K562 (cell line): ENCODE data around the gene INPP5D. TPM values are rescaled to one million over a fixed set of nuclear protein-coding genes. Genes with fewer than 3 reads are reported as not detected.

ENCODE experiments used
- ATAC-seq: fragments of 200-7000 bp; cut with Tn5 transposase; 3 replicates; pipeline ENCODE4 v1.9.1; 2020; ENCODE audit warnings: moderate library complexity
- BruUV-seq: library from RNA; stranded (reverse); fragments of 400-500 nt; replicated peaks from 2 replicates; lab custom pipeline; 2021; lab: Mats Ljungman, UMichigan
- CTCF ChIA-PET: fragments of 300-600 bp; formaldehyde crosslinking; extraction: SDS; loops from one replicate; lab custom pipeline; 2021; ENCODE audit warnings: low intra/inter-chr PET ratio; lab: Yijun Ruan, JAX
- POLR2A ChIA-PET: fragments of 300-600, 350-650 bp; sonication (Branson Sonifier 250); formaldehyde crosslinking; extraction: SDS; loops from one replicate; lab custom pipeline; 2021; ENCODE audit warnings: antibody characterized with exemption, inconsistent platforms; lab: Yijun Ruan, JAX
- DNase-seq, 4 experiments: peaks; one replicate each; pipeline versions ENCODE4 v3.0.0 to v3.0.0-alpha.2; 2011 to 2018; ENCODE audit warnings: low spot score in 3 of 4, mixed read lengths in 3 of 4; ENCODE audit errors: extremely low read depth in 1 of 4
- FAIRE-seq: peaks from 2 replicates; lab custom pipeline; 2011; peaks lifted over from hg19 to GRCh38; lab: Jason Lieb, UNC
- H2AFZ ChIP-seq: 2 replicates; pipeline ENCODE4 v1.6.0; 2011; ENCODE audit warnings: low read depth, low read length, control low read depth, inconsistent platforms
- H3K27ac ChIP-seq: fragments of 200-600 bp; 3 replicates; pipeline ENCODE4 v1.8.0; 2011; ENCODE audit warnings: low read depth, mild to moderate bottlenecking, control low read depth, inconsistent platforms, low read length, moderate library complexity, mixed read lengths; ENCODE audit errors: extremely low read depth
- H3K27me3 ChIP-seq, 2 experiments: fragments of 300-600 bp in 1 of 2; 2 replicates in 1 of 2; 3 replicates in 1 of 2; pipeline versions ENCODE4 v1.6.0 to v1.8.0; 2011; ENCODE audit warnings: inconsistent platforms in 2 of 2, low read length in 2 of 2, mild to moderate bottlenecking in 1 of 2, mixed read lengths in 1 of 2, moderate library complexity in 1 of 2; ENCODE audit not compliant: control insufficient read depth in 2 of 2, insufficient read depth in 2 of 2
- H3K36me3 ChIP-seq: fragments of 300-600 bp; 3 replicates; pipeline ENCODE4 v1.8.0; 2011; ENCODE audit warnings: mild to moderate bottlenecking, low read length, inconsistent platforms; ENCODE audit not compliant: control insufficient read depth, insufficient read depth
- H3K4me1 ChIP-seq, 2 experiments: fragments of 200-600 bp in 1 of 2; replicated peaks in 1 of 2; 2 replicates in 1 of 2; 3 replicates in 1 of 2; pipeline versions ENCODE4 v1.5.1 to v1.8.0; 2011; ENCODE audit warnings: inconsistent platforms in 2 of 2, low read length in 2 of 2, mild to moderate bottlenecking in 1 of 2, mixed read lengths in 1 of 2, moderate library complexity in 1 of 2; ENCODE audit not compliant: control insufficient read depth in 2 of 2, insufficient read depth in 2 of 2
- H3K4me2 ChIP-seq: 2 replicates; pipeline ENCODE4 v1.6.1; 2011; ENCODE audit warnings: low read length, control low read depth, inconsistent platforms, mixed read lengths; ENCODE audit not compliant: insufficient read depth
- H3K4me3 ChIP-seq: fragments of 200-600 bp; sonication (generic), shearing (Covaris generic); 2 replicates; pipeline ENCODE4 v1.5.1; 2016; ENCODE audit warnings: control low read depth, inconsistent platforms
- H3K79me2 ChIP-seq: fragments of 200-600 bp; 3 replicates; pipeline ENCODE4 v1.8.0; 2011; ENCODE audit warnings: low read length, inconsistent platforms; ENCODE audit not compliant: control insufficient read depth, insufficient read depth
- H3K9ac ChIP-seq, 2 experiments: 2 replicates each; pipeline versions ENCODE4 v1.6.0 to v1.6.1; 2011; ENCODE audit warnings: low read depth in 2 of 2, low read length in 2 of 2, control low read depth in 1 of 2, inconsistent platforms in 1 of 2, mild to moderate bottlenecking in 1 of 2, mixed read lengths in 1 of 2; ENCODE audit not compliant: insufficient read depth in 1 of 2
- H3K9me1 ChIP-seq: one replicate; pipeline ENCODE4 v1.6.0; 2011; ENCODE audit warnings: inconsistent platforms, mild to moderate bottlenecking, low read length, moderate library complexity; ENCODE audit not compliant: control insufficient read depth, insufficient read depth
- H3K9me3 ChIP-seq: replicated peaks from 2 replicates; pipeline ENCODE4 v1.5.1; 2011; ENCODE audit warnings: low read depth, low read length, inconsistent platforms; ENCODE audit not compliant: control insufficient read depth, insufficient read depth
- H4K20me1 ChIP-seq: replicated peaks from 2 replicates; pipeline ENCODE4 v1.6.1; 2011; ENCODE audit warnings: low read length, inconsistent platforms, mixed read lengths; ENCODE audit not compliant: control insufficient read depth, insufficient read depth
- E2F3 ChIP-seq: fragments of 250-450 bp; sonication (Bioruptor Pico); IDR thresholded peaks from 2 replicates; pipeline ENCODE4 v1.4.0; 2020; ENCODE audit warnings: mild to moderate bottlenecking
- FOSL1 ChIP-seq: fragments of 200-800 bp; sonication (Bioruptor generic); conservative IDR thresholded peaks from 2 replicates; pipeline ENCODE4 v1.6.1; 2016; ENCODE audit warnings: missing genetic modification characterization, missing compliant biosample characterization
- L3MBTL2 ChIP-seq: fragments of 450-650 bp; IDR thresholded peaks from 2 replicates; pipeline ENCODE4 v1.6.1; 2016; ENCODE audit warnings: mild to moderate bottlenecking, moderate library complexity
- MYNN ChIP-seq, 2 experiments: sonication (generic); formaldehyde crosslinking in 1 of 2; IDR thresholded peaks; 2 replicates each; pipeline versions ENCODE4 v1.5.0 to v1.6.1; 2016 to 2020; ENCODE audit warnings: antibody characterized with exemption in 1 of 2, missing genetic modification reagents in 1 of 2
- SRSF3 ChIP-seq: fragments of 200-400 bp; formaldehyde crosslinking; IDR thresholded peaks from 2 replicates; pipeline ENCODE4 v1.6.1; 2016; ENCODE audit warnings: mild to moderate bottlenecking, low read length, moderate library complexity; ENCODE audit not compliant: insufficient read depth
- ZKSCAN3 ChIP-seq: fragments of 250-450 bp; sonication (Bioruptor Pico); IDR thresholded peaks from 2 replicates; pipeline ENCODE4 v1.4.0; 2020
- WGBS: fragments of 100-300 bp; shearing (Covaris generic); methylation state at CpG from one replicate; pipeline ENCODE4 v1.1.6; 2016; ENCODE audit warnings: low coverage, mixed read lengths; ENCODE audit not compliant: insufficient coverage; ENCODE audit errors: missing lambda C conversion rate; 5-methylcytosine and 5-hydroxymethylcytosine counted together
- in situ Hi-C: fragments of 300-500 bp; cut with MboI; formaldehyde crosslinking; loops from 4 replicates; pipeline ENCODE4 v1.15.0; 2018; ENCODE audit warnings: inconsistent platforms, mixed read lengths
- intact Hi-C: fragments of 100-400 bp; cut with micrococcal nuclease; formaldehyde crosslinking; loops from 2 replicates; pipeline ENCODE4 v1.14.2; 2022
- polyA plus RNA-seq, 8 experiments: library from polyadenylated mRNA; depleted of rRNA in 4 of 8; stranded (reverse) in 5 of 8; unstranded in 3 of 8; fragments of >200 nt; fragmentation: Nextera tagmentation in 2 of 8; fragmentation: Illumina TruSeq in 1 of 8; extraction: Ambion mirVana in 2 of 8; extraction: Trizol in 1 of 8; gene quantifications; 2 replicates each; pipeline versions ENCODE4 v1.2.1 to v1.2.3, GENCODE V29; 2011 to 2014; ENCODE audit warnings: inconsistent platforms in 1 of 8, missing spikeins in 1 of 8
- total RNA-seq, 7 experiments: library from RNA; depleted of rRNA in 6 of 7; stranded (reverse); fragments of >200 nt in 6 of 7; fragmentation: Illumina TruSeq in 2 of 7; extraction: Trizol in 2 of 7; gene quantifications; 2 replicates each; pipeline versions ENCODE4 v1.2.1 to v1.2.3, GENCODE V29; 2011 to 2021; ENCODE audit warnings: low replicate concordance in 1 of 7

The INPP5D gene
- total and polyA plus RNA-seq, 9 of the 15 experiments (the other 6 are each of a cell fraction or from before 2014, with no cell fraction given) = 0.55 to 6.2 (median 2.2) TPM

GRCh38 chr2:233022561-233022960 is 37.6 kb upstream of the INPP5D start:
- no peaks in the 10 kb centered on the region for H3K9me1 ChIP-seq
- 0 out of 5 replicates have a peak, but pooled peaks cover 0 to 5% of the 10 kb centered on the region in 2 experiments for H3K27me3 ChIP-seq
- H4K20me1 ChIP-seq = no peaks in the 10 kb centered on the region
- H3K9ac ChIP-seq = peak overlapping the region in 1 of 2 experiments; percentile 74; a peak in 1 of 4 replicates
- CTCF ChIA-PET = no interaction called here
- POLR2A ChIA-PET = no interaction called here
- no peaks in the 10 kb centered on the region for H3K9me3 ChIP-seq
- no peak overlapping the region for H3K4me3 ChIP-seq
- in situ Hi-C loops = no loop called here
- FAIRE-seq = no peak
- no peaks in the 10 kb centered on the region for H3K79me2 ChIP-seq
- peaks cover 0 to 10% of the 10 kb centered on the region in 2 experiments; a peak in 3 of 5 replicates for H3K4me1 ChIP-seq
- peak overlapping the region; percentile 20; the same call in 1 of the 2 replicates for H2AFZ ChIP-seq
- intact Hi-C loops = loop anchor here (10.0 kb wide), 2 partner anchors 168 to 418 kb away; no protein-coding TSS in a partner anchor
- no peak overlapping the region for H3K4me2 ChIP-seq
- 53% methylated on average over 6 of the region's 8 CpGs for WGBS
- no peak for ATAC-seq
- no peak overlapping the region for H3K27ac ChIP-seq
- DNase-seq = no peak
- no TSS peak for BruUV-seq
- no peaks in the 10 kb centered on the region for H3K36me3 ChIP-seq
- TF ChIP-seq L3MBTL2 (peak; percentile 28; the same call in 1 of the 2 replicates), MYNN (IDR thresholded peaks at IDR 0.05) (no peak), MYNN (CRISPR knock-in tag; IDR thresholded peaks at IDR 0.05) (no peak)
- TF ChIP-seq, all 486 proteins: peak for 1

GRCh38 chr2:233023007-233023760 is 37.0 kb upstream of the INPP5D start:
- DNase-seq (peak in 1 of 4 experiments; percentile 6), ATAC-seq (no peak), FAIRE-seq (peak; percentile 49)
- Histone ChIP-seq H3K9me3 (no peaks in the 10 kb centered on the region), H3K36me3 (no peaks in the 10 kb centered on the region), H3K4me2 (no peak overlapping the region), H4K20me1 (no peaks in the 10 kb centered on the region), H3K9me1 (no peaks in the 10 kb centered on the region), H3K27ac (no peak overlapping the region), H3K4me1 (peaks cover 0 to 10% of the 10 kb centered on the region in 2 experiments; a peak in 3 of 5 replicates), H3K27me3 (0 out of 5 replicates have a peak, but pooled peaks cover 0 to 5% of the 10 kb centered on the region in 2 experiments), H2AFZ (peak overlapping the region; percentile 20; the same call in 1 of the 2 replicates), H3K4me3 (no peak overlapping the region), H3K9ac (peak overlapping the region in 1 of 2 experiments; percentile 74; a peak in 1 of 4 replicates), H3K79me2 (no peaks in the 10 kb centered on the region)
- intact Hi-C loops = loop anchor here (10.0 kb wide), 2 partner anchors 168 to 418 kb away; no protein-coding TSS in a partner anchor
- CTCF ChIA-PET = no interaction called here
- POLR2A ChIA-PET = no interaction called here
- BruUV-seq = no TSS peak
- in situ Hi-C loops = no loop called here
- WGBS = 33% methylated on average over 18 of the region's 18 CpGs
- TF ChIP-seq ZKSCAN3 (no peak), SRSF3 (no peak), FOSL1 (tag) (peak; percentile 63), E2F3 (CRISPR knock-in tag) (no peak)
